GM10847 (cell line): ENCODE data around the gene GLYR1.

Source experiments
- POLR2A ChIP-seq: IDR thresholded peaks from 2 replicates; pipeline ENCODE4 v1.6.1; 2011; ENCODE audit not compliant: insufficient read length; ENCODE audit errors: extremely low read depth

The GLYR1 gene

GRCh38 chr16:4884209-4884608 lies 37.1 kb upstream of the GLYR1 start:
- no peak for TF ChIP-seq POLR2A

GRCh38 chr16:4883501-4883900 lies 36.4 kb upstream of the GLYR1 start:
- no peak for TF ChIP-seq POLR2A

GRCh38 chr16:4882633-4883285 lies 35.7 kb upstream of the GLYR1 start:
- TF ChIP-seq POLR2A: no peak

- TF ChIP-seq POLR2A: no peak
Observed at GRCh38 chr16:4882000-4882632, 35.0 kb upstream of the GLYR1 start.

- no peak for TF ChIP-seq POLR2A
Observed at GRCh38 chr16:4880006-4880580, 33.0 kb upstream of the GLYR1 start.

GRCh38 chr16:4879049-4879448 lies 32.0 kb upstream of the GLYR1 start:
- no peak for TF ChIP-seq POLR2A

GRCh38 chr16:4877380-4877685 lies 30.2 kb upstream of the GLYR1 start:
- TF ChIP-seq POLR2A: no peak

GRCh38 chr16:4876646-4877379 lies 29.7 kb upstream of the GLYR1 start:
- TF ChIP-seq POLR2A: no peak

- no peak for TF ChIP-seq POLR2A
Observed at GRCh38 chr16:4874666-4875065, 27.6 kb upstream of the GLYR1 start.

- no peak for TF ChIP-seq POLR2A
Observed at GRCh38 chr16:4873091-4873490, 26.0 kb upstream of the GLYR1 start.

GRCh38 chr16:4871071-4871470 lies 24.0 kb upstream of the GLYR1 start:
- TF ChIP-seq POLR2A: no peak

- TF ChIP-seq POLR2A: no peak
Observed at GRCh38 chr16:4870138-4870671, 23.1 kb upstream of the GLYR1 start.

- no peak for TF ChIP-seq POLR2A
Observed at GRCh38 chr16:4869147-4869805, 22.2 kb upstream of the GLYR1 start.

- TF ChIP-seq POLR2A: no peak
Observed at GRCh38 chr16:4868535-4868934, 21.4 kb upstream of the GLYR1 start.

- TF ChIP-seq POLR2A: no peak
Observed at GRCh38 chr16:4868026-4868425, 20.9 kb upstream of the GLYR1 start.
